KMS-11 (cell line): ENCODE data around the gene TRAK2.

ENCODE experiments used
- H2AFZ ChIP-seq: fragments of 200-600 bp; sonication (generic); 2 replicates; pipeline ENCODE4 v1.6.1; 2016; ENCODE audit warnings: antibody characterized with exemption, mixed run types, low read depth
- H3K27ac ChIP-seq: fragments of 200-600 bp; sonication (generic); 2 replicates; pipeline ENCODE4 v1.6.1; 2016; ENCODE audit warnings: mild to moderate bottlenecking, mixed run types
- H3K27me3 ChIP-seq: fragments of 200-600 bp; sonication (generic); 2 replicates; pipeline ENCODE4 v1.6.1; 2017; ENCODE audit warnings: mild to moderate bottlenecking, low read depth, mixed run types, moderate library complexity; ENCODE audit not compliant: insufficient read depth
- H3K36me3 ChIP-seq: fragments of 200-600 bp; sonication (generic); 2 replicates; pipeline ENCODE4 v1.6.1; 2017; ENCODE audit warnings: mild to moderate bottlenecking, mixed run types; ENCODE audit not compliant: insufficient read depth
- H3K4me1 ChIP-seq: fragments of 200-600 bp; sonication (generic); 2 replicates; pipeline ENCODE4 v1.6.1; 2016; ENCODE audit warnings: mild to moderate bottlenecking, low read depth, mixed run types; ENCODE audit not compliant: poor library complexity, severe bottlenecking
- H3K4me2 ChIP-seq: fragments of 200-600 bp; sonication (generic); 2 replicates; pipeline ENCODE4 v1.7.0; 2016; ENCODE audit warnings: mild to moderate bottlenecking, mixed run types
- H3K4me3 ChIP-seq: fragments of 200-600 bp; sonication (generic); IDR thresholded peaks from 2 replicates; pipeline ENCODE4 v1.6.1; 2017; ENCODE audit warnings: low read depth, low read length, mixed read lengths; ENCODE audit not compliant: insufficient read depth
- H3K79me2 ChIP-seq: fragments of 200-600 bp; sonication (generic); 2 replicates; pipeline ENCODE4 v1.6.1; 2016; ENCODE audit warnings: low read depth, mixed run types; ENCODE audit not compliant: insufficient read depth
- H3K9ac ChIP-seq: fragments of 200-600 bp; sonication (generic); 2 replicates; pipeline ENCODE4 v1.6.1; 2016; ENCODE audit warnings: mild to moderate bottlenecking, mixed run types
- H4K20me1 ChIP-seq: fragments of 200-600 bp; sonication (generic); 2 replicates; pipeline ENCODE4 v1.6.1; 2016; ENCODE audit warnings: mild to moderate bottlenecking, mixed run types; ENCODE audit not compliant: insufficient read depth
- TF ChIP-seq, protein P1 (sequence below): fragments of 200-600 bp; sonication (generic); conservative IDR thresholded peaks from 2 replicates; pipeline ENCODE4 v1.6.1; 2017; ENCODE audit warnings: low read depth, mild to moderate bottlenecking, antibody characterized with exemption, low read length, moderate library complexity, mixed read lengths

Gene TRAK2

DNA sequence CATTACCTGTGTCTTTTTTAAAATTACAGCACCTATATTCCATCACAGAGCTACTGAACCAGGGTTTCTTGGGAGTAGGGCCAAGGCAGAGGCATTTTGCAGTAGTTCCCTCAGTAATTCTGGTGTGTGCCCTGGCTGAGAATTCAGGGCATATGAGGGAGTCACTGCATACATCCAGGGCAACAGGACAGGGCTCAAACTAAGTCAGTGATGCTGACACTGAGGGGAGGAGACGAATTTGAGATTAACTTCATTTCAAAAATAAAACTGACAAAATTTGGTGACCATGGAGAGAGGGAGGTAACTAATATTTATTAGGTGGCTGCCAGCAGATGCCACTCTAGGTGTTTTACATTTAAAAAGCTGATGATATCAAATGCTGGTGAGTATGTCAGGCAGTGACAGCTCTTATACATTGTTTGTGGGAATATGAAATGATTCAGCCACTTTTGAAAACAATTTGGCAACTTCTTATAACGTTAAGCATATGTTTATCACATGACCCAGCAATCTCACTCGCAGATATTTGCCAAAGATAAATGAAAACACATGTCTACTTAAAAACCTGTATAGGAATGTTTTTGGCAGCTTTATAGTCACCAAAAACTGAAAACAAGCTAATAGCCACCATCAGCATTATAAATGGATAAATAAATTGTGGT is 20.6 kb upstream of the TRAK2 start:
- TF ChIP-seq, protein P1, sequence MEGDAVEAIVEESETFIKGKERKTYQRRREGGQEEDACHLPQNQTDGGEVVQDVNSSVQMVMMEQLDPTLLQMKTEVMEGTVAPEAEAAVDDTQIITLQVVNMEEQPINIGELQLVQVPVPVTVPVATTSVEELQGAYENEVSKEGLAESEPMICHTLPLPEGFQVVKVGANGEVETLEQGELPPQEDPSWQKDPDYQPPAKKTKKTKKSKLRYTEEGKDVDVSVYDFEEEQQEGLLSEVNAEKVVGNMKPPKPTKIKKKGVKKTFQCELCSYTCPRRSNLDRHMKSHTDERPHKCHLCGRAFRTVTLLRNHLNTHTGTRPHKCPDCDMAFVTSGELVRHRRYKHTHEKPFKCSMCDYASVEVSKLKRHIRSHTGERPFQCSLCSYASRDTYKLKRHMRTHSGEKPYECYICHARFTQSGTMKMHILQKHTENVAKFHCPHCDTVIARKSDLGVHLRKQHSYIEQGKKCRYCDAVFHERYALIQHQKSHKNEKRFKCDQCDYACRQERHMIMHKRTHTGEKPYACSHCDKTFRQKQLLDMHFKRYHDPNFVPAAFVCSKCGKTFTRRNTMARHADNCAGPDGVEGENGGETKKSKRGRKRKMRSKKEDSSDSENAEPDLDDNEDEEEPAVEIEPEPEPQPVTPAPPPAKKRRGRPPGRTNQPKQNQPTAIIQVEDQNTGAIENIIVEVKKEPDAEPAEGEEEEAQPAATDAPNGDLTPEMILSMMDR = no peak
- no peak overlapping the region for H3K27ac ChIP-seq
- no peaks in the 10 kb centered on the region for H3K79me2 ChIP-seq
- H3K27me3 ChIP-seq = no peaks in the 10 kb centered on the region
- no peaks in the 10 kb centered on the region for H3K36me3 ChIP-seq
- no peaks in the 10 kb centered on the region for H4K20me1 ChIP-seq
- H3K4me3 ChIP-seq = no peak overlapping the region
- H2AFZ ChIP-seq = no peak overlapping the region
- no peak overlapping the region for H3K4me2 ChIP-seq
- no peaks in the 10 kb centered on the region for H3K4me1 ChIP-seq
- H3K9ac ChIP-seq = no peak overlapping the region

DNA sequence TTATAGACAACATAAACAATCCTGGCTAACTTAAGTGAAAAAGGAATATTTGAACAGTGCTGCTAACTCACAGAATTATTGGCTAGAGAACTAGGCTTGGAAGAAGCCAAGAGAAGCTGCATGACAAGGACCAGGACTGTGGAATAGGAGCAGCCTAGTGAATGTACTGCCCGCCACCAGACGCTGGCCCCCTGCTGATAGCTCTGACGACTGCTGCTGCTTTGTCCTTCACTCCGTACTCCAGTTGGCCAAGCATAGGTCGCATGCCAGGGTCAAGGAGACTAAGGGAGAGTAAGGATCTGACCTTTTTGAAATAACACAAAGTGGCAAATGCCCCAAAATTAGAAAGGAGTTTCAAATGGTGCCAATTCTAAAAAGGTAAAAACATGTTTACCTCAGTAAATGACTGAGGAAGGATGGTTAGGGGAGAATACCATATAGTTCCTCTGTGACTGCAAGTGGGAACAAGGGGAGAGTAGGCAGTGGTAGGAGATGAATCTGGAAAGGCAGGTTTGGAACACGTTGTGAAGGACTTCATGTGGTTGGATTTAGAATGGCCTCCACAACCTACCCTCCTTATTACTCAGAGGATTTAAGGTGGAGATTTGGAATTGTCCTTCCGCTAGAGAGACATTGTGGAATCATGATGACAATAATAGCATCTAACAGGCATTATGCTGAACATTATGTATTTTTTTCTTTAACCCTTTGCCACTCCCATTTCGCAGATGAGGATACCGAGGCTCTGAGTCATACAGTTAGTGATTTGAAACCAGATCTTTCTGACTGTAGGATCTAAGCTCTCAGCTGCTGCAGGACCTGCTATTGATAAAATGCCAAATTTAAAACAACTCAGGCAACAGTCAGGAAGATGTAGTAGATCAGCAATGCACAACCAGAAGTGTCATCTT is 19.8 kb upstream of the TRAK2 start:
- Histone ChIP-seq H3K4me3 (no peak overlapping the region), H3K27ac (no peak overlapping the region), H3K27me3 (no peaks in the 10 kb centered on the region), H3K36me3 (no peaks in the 10 kb centered on the region), H3K4me2 (no peak overlapping the region), H3K79me2 (no peaks in the 10 kb centered on the region), H3K9ac (no peak overlapping the region), H2AFZ (no peak overlapping the region), H4K20me1 (no peaks in the 10 kb centered on the region), H3K4me1 (no peaks in the 10 kb centered on the region)
- TF ChIP-seq, protein P1 = no peak

DNA sequence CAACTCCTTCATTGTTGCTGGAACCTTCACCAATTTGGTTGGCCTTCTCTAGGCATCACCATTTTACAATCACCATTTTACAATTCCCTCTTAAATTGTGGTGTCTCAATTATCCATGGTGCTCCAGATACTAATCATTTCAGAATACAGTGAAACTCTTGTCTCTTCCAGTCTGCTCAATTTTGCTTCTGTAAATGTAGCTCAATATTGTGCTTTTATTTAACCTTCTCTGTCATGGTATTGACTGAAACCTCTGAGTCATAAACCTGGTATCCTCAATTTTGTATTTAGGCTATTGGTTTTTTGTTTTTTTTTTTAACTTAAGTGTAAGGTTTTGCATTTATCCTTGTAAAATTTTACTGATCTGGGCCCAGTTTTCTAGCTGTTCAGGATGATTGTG is 16.4 kb upstream of the TRAK2 start:
- Histone ChIP-seq H3K27ac (no peak overlapping the region), H3K4me3 (no peak overlapping the region), H3K36me3 (no peaks in the 10 kb centered on the region), H3K79me2 (no peaks in the 10 kb centered on the region), H3K27me3 (no peaks in the 10 kb centered on the region), H2AFZ (no peak overlapping the region), H3K4me2 (no peak overlapping the region), H3K4me1 (no peaks in the 10 kb centered on the region), H4K20me1 (no peaks in the 10 kb centered on the region), H3K9ac (no peak overlapping the region)
- TF ChIP-seq, protein P1 = no peak

DNA sequence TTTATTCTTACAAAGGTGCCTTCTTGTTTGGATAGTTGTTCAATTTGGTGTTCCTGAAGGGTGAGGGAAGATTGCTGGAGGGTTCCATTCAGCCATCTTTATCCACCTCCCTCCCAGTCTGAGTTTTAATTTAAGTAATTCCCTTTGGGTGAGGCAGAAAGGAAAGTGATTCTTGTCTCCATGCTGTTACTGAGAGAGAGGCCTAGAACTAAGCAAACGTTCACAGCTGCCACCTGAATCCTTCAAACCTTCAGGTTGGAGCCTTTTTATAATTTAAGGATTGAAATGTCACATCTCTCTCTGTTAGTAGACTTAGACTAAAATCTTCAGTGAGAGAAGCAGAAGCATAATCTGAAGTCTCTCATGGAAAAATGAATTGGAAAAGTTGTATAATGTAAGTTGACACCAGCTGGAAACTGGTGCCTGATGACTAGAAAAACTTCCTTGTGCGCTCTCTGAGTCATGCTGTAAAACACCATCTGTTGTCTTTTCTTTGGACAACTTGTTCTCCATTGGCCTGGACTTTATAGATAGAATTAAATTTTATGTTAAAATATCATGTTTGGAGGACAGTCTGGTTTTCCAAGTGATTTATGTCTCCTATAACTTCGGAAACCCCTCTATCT is 14.9 kb upstream of the TRAK2 start:
- Histone ChIP-seq H3K4me2 (no peak overlapping the region), H3K27me3 (no peaks in the 10 kb centered on the region), H3K4me1 (no peaks in the 10 kb centered on the region), H3K27ac (no peak overlapping the region), H3K4me3 (no peak overlapping the region), H3K36me3 (no peaks in the 10 kb centered on the region), H3K79me2 (no peaks in the 10 kb centered on the region), H2AFZ (no peak overlapping the region), H3K9ac (no peak overlapping the region), H4K20me1 (no peaks in the 10 kb centered on the region)
- TF ChIP-seq, protein P1 = no peak
